Fibroblast of lung (primary cell): Measurements from ENCODE around the gene PRR36. TPM values are rescaled to one million over a fixed set of nuclear protein-coding genes. Genes with fewer than 3 reads are reported as not detected.
"Not testable (repeated sequence)": the region's sequence is repeated elsewhere in the genome, so short reads cannot be mapped to it uniquely, and the experiment has no call there.

Experiments used
- DNase-seq, 2 donors: peaks; one replicate each; pipeline versions ENCODE4 v3.0.0 to v3.0.0-alpha.2; 2010; ENCODE audit warnings: low read depth in 2 of 2
- H2AFZ ChIP-seq: 2 replicates; pipeline ENCODE4 v1.5.1; 2012; ENCODE audit warnings: low read length, control low read depth, inconsistent platforms
- H3K27ac ChIP-seq: 2 replicates; pipeline ENCODE4 v1.5.1; 2011; ENCODE audit warnings: low read length, control low read depth; ENCODE audit not compliant: insufficient read depth
- H3K27me3 ChIP-seq: 2 replicates; pipeline ENCODE4 v1.5.1; 2011; ENCODE audit warnings: mild to moderate bottlenecking, low read length; ENCODE audit not compliant: control insufficient read depth, insufficient read depth
- H3K36me3 ChIP-seq: 2 replicates; pipeline ENCODE4 v1.5.1; 2011; ENCODE audit warnings: low read length; ENCODE audit not compliant: control insufficient read depth, insufficient read depth
- H3K4me1 ChIP-seq: 2 replicates; pipeline ENCODE4 v1.5.1; 2011; ENCODE audit warnings: low read length; ENCODE audit not compliant: control insufficient read depth, insufficient read depth; ENCODE audit errors: extremely low read depth
- H3K4me2 ChIP-seq: 2 replicates; pipeline ENCODE4 v1.5.1; 2011; ENCODE audit warnings: low read length, control low read depth; ENCODE audit not compliant: insufficient read depth; ENCODE audit errors: extremely low read depth
- H3K4me3 ChIP-seq, 4 experiments: fragments of 200-600 bp in 1 of 4; sonication (generic) in 1 of 4; replicated peaks in 1 of 4; 2 replicates each; pipeline ENCODE4 v1.5.1; 2011 to 2016; ENCODE audit warnings: low read length in 4 of 4, low read depth in 3 of 4, mild to moderate bottlenecking in 3 of 4, control low read depth in 2 of 4, inconsistent platforms in 1 of 4, mixed read lengths in 1 of 4; ENCODE audit not compliant: insufficient read depth in 1 of 4; ENCODE audit errors: control extremely low read depth in 1 of 4
- H3K79me2 ChIP-seq: 2 replicates; pipeline ENCODE4 v1.5.1; 2012; ENCODE audit warnings: mild to moderate bottlenecking, low read length, inconsistent platforms; ENCODE audit not compliant: control insufficient read depth, insufficient read depth
- H3K9ac ChIP-seq: 2 replicates; pipeline ENCODE4 v1.5.1; 2011; ENCODE audit warnings: mild to moderate bottlenecking, low read length, control low read depth; ENCODE audit not compliant: insufficient read depth
- H3K9me3 ChIP-seq: 2 replicates; pipeline ENCODE4 v1.5.1; 2012; ENCODE audit warnings: low read depth, low read length; ENCODE audit not compliant: control insufficient read depth, insufficient read depth
- H4K20me1 ChIP-seq: 2 replicates; pipeline ENCODE4 v1.5.1; 2011; ENCODE audit warnings: low read length; ENCODE audit not compliant: control insufficient read depth, insufficient read depth; ENCODE audit errors: extremely low read depth
- EZH2 ChIP-seq: IDR thresholded peaks from 2 replicates; pipeline ENCODE4 v1.5.1; 2012; ENCODE audit warnings: low read length, control low read depth, mild to moderate bottlenecking; ENCODE audit errors: missing control alignments
- polyA plus RNA-seq, 2 donors: library from polyadenylated mRNA; depleted of rRNA in 1 of 2; stranded (reverse) in 1 of 2; unstranded in 1 of 2; fragments of >200 nt; gene quantifications; 2 replicates each; pipeline ENCODE4 v1.2.1, GENCODE V29; 2011 to 2012; ENCODE audit warnings: missing spikeins in 1 of 2
- total RNA-seq: library from RNA; depleted of rRNA; stranded (reverse); fragments of >200 nt; gene quantifications from 2 replicates; pipeline ENCODE4 v1.2.1, GENCODE V29; 2014
- TF ChIP-seq, protein P1 (sequence below), 2 donors: IDR thresholded peaks in 1 of 2; conservative IDR thresholded peaks in 1 of 2; 1 replicate in 1 of 2; 2 replicates in 1 of 2; pipeline ENCODE4 v1.5.1; 2011 to 2012; ENCODE audit warnings: low read length in 2 of 2, control low read depth in 1 of 2, inconsistent platforms in 1 of 2, low read depth in 1 of 2, mild to moderate bottlenecking in 1 of 2

PRR36 gene
- total and polyA plus RNA-seq, 2 donors (not counting 1 experiment from before 2014, with no cell fraction given), result under 0.01 TPM; not detected in 1

DNA sequence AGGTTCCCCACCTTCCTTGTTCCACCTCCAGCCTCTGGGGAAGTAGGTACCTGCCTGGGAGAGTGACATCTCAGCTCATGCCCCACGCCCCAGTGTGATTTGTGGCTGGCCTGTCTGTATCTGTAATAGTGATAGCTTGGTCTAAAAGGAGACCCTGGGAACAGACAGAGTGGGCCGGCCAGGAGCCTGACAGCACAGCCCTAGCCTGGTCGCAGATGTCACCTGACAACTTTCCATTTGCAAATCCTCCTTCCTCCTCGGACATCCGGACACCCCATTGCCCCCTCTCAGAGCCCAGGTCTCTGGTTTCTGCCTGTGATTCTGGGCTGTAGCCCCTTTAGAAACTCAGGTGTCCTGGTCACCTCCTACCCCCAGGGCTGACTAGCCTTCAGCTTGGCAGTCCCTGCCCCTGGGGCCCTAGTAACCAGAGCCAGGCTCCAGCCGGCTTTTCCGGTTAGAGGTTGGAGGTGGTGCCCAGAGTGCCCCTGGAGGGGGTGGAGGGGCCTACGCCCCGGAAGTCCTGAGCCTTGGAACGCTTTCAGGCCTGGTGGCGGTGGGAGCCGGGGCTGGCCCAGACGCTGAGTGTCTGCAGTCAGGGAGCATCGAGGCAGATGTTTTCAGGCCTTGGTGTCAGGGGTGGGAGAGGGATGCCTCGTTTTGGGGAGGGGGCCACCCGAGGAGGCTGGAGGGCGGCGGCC, 20.6 kb upstream of the PRR36 start:
- TF ChIP-seq EZH2, result no peak
- TF ChIP-seq, protein P1, sequence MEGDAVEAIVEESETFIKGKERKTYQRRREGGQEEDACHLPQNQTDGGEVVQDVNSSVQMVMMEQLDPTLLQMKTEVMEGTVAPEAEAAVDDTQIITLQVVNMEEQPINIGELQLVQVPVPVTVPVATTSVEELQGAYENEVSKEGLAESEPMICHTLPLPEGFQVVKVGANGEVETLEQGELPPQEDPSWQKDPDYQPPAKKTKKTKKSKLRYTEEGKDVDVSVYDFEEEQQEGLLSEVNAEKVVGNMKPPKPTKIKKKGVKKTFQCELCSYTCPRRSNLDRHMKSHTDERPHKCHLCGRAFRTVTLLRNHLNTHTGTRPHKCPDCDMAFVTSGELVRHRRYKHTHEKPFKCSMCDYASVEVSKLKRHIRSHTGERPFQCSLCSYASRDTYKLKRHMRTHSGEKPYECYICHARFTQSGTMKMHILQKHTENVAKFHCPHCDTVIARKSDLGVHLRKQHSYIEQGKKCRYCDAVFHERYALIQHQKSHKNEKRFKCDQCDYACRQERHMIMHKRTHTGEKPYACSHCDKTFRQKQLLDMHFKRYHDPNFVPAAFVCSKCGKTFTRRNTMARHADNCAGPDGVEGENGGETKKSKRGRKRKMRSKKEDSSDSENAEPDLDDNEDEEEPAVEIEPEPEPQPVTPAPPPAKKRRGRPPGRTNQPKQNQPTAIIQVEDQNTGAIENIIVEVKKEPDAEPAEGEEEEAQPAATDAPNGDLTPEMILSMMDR (conservative IDR thresholded peaks at IDR 0.05 in 1 of 2, IDR thresholded peaks at IDR 0.05 in 1 of 2; ENCODE audit: low read depth in 1 of 2, low read length in 2 of 2), result no peak
- no peak overlapping the region for H2AFZ ChIP-seq
- H3K4me1 ChIP-seq, result no peaks in the 10 kb centered on the region
- H3K4me3 ChIP-seq, result no peak overlapping the region
- no peak overlapping the region for H3K27ac ChIP-seq
- H3K27me3 ChIP-seq, result no peaks in the 10 kb centered on the region
- H3K36me3 ChIP-seq, result peaks cover under 1% of the 10 kb centered on the region
- no peak overlapping the region for H3K9ac ChIP-seq
- H4K20me1 ChIP-seq, result no peaks in the 10 kb centered on the region
- H3K4me2 ChIP-seq, result no peak overlapping the region
- H3K79me2 ChIP-seq, result no peaks in the 10 kb centered on the region
- no peak for DNase-seq
- H3K9me3 ChIP-seq, result no peaks in the 10 kb centered on the region

DNA sequence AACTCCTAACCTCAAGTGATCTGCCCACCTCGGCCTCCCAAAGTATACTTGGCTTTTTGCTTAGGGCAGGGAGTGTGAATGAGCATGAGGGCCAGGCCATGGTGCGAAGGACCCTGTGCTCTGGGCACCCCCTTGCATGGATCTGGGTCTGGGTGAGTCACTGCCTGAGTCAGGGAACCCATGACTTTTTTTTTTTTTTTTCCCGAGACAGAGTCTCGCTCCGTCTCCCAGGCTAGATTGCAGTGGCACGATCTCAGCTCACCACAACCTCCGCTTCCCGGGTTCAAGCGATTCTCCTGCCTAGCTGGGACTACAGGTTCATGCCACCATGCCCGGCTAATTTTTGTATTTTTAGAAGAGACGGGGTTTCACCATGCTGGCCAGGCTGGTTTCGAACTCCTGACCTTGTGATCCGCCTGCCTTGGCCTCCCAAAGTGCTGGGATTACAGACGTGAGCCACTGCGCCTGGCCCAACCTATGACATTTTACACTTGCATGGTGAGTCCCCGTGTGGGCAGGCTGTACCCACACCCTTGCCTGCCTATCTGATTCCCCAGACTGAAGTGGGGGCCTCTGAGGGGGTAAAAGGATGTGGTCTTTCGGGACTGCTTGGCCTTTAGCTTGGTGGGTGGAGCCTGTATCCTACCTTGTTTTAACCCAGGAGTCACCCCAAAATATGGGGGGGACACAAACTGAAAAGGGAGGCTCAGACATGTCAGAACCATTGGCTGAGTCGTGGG, 19.3 kb upstream of the PRR36 start:
- not testable (repeated sequence) for H3K27me3 ChIP-seq, H3K9ac ChIP-seq, H2AFZ ChIP-seq, H3K9me3 ChIP-seq, H3K4me3 ChIP-seq, H3K79me2 ChIP-seq, H3K4me2 ChIP-seq, H4K20me1 ChIP-seq, H3K4me1 ChIP-seq, H3K27ac ChIP-seq, H3K36me3 ChIP-seq
- DNase-seq, result peak; percentile 48 to 69

DNA sequence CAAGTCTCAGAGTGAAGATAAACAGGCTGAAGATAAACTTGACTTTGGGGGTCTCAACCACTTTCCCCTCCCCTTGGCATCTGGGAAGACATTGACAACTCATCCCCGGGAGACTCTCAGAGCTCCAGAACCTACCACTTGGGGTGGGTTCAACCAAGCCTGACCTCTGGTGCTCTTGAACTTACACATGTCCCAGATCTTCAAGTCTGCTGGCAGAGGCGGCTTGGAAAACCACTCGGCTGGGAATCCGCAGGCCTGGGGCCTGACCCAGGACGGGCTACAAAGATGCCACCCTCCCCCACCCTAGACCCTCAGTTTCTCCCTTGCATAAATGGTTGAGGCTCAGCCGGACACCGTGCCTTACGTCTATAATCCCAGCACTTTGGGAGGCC, 14.6 kb upstream of the PRR36 start:
- H3K4me3 ChIP-seq, result peak overlapping the region; percentile 44 to 79 (median 56)

More for the DNA sequence above, 14.6 kb upstream of the PRR36 start:
- Histone ChIP-seq H3K4me2 (peak overlapping the region; percentile 87), H3K36me3 (no peaks in the 10 kb centered on the region), H3K4me1 (no peaks in the 10 kb centered on the region), H3K9me3 (no peaks in the 10 kb centered on the region), H3K27me3 (no peaks in the 10 kb centered on the region), H3K79me2 (no peaks in the 10 kb centered on the region), H3K9ac (peak overlapping the region; percentile 80), H3K27ac (peak overlapping the region; percentile 51), H2AFZ (peak overlapping the region; percentile 65), H4K20me1 (no peaks in the 10 kb centered on the region)
- no peak for TF ChIP-seq EZH2
- no peak for DNase-seq
